Measurements from ENCODE around the gene DIDO1. TPM values are rescaled to one million over a fixed set of nuclear protein-coding genes. Genes with fewer than 3 reads are reported as not detected.
"Not testable (repeated sequence)": the region's sequence is repeated elsewhere in the genome, so short reads cannot be mapped to it uniquely, and the experiment has no call there.

Gene DIDO1
- total RNA-seq, 1 experiment from 2014 or later, result 77.1 TPM

DNA sequence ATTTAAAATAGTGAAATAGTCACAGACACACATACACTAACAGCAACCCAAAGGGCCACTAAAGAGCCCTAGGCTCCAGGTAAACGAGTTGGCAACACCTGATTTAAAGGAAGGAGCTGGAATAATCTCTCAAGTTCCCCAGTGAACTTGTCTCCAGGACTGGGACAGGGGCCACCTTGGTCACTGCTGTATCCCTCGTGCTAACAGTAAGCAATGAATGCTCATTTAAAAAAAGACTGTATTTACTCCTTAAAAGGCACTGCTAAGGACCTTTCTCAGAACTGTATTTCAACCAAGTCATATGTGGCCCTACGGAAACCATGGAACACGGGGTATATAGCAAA, 1.3 kb downstream of the DIDO1 start:
- CTCF ChIA-PET, result interaction anchor here (1.4 to 2.1 kb wide), 2 partner anchors 10 to 50 kb away, joined by 3 to 8 read pairs; no protein-coding TSS in a partner anchor
- TF ChIP-seq, protein P1, sequence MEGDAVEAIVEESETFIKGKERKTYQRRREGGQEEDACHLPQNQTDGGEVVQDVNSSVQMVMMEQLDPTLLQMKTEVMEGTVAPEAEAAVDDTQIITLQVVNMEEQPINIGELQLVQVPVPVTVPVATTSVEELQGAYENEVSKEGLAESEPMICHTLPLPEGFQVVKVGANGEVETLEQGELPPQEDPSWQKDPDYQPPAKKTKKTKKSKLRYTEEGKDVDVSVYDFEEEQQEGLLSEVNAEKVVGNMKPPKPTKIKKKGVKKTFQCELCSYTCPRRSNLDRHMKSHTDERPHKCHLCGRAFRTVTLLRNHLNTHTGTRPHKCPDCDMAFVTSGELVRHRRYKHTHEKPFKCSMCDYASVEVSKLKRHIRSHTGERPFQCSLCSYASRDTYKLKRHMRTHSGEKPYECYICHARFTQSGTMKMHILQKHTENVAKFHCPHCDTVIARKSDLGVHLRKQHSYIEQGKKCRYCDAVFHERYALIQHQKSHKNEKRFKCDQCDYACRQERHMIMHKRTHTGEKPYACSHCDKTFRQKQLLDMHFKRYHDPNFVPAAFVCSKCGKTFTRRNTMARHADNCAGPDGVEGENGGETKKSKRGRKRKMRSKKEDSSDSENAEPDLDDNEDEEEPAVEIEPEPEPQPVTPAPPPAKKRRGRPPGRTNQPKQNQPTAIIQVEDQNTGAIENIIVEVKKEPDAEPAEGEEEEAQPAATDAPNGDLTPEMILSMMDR (IDR thresholded peaks at IDR 0.05; ENCODE audit: unreplicated experiment), result no peak
- Mint-ChIP-seq H3K4me1 (ENCODE audit: low read depth, unreplicated experiment) (peaks cover 61% of the 10 kb centered on the region), H3K9me3 (ENCODE audit: low read depth, unreplicated experiment) (no peaks in the 10 kb centered on the region), H3K27ac (ENCODE audit: unreplicated experiment) (peak overlapping the region; percentile 97), H3K27me3 (ENCODE audit: unreplicated experiment) (no peaks in the 10 kb centered on the region), H3K4me3 (ENCODE audit: low read depth, unreplicated experiment) (peak overlapping the region; percentile 94), H3K36me3 (ENCODE audit: insufficient read depth, unreplicated experiment) (peaks cover 62% of the 10 kb centered on the region)
- no TSS peak for BruUV-seq (replicated peaks)
- intact Hi-C loops (cut with micrococcal nuclease; ENCODE audit: unreplicated experiment), result loop anchor here (2.0 kb wide), 1 partner anchor 24 kb away; no protein-coding TSS in a partner anchor
- peak; percentile 26 for DNase-seq

DNA sequence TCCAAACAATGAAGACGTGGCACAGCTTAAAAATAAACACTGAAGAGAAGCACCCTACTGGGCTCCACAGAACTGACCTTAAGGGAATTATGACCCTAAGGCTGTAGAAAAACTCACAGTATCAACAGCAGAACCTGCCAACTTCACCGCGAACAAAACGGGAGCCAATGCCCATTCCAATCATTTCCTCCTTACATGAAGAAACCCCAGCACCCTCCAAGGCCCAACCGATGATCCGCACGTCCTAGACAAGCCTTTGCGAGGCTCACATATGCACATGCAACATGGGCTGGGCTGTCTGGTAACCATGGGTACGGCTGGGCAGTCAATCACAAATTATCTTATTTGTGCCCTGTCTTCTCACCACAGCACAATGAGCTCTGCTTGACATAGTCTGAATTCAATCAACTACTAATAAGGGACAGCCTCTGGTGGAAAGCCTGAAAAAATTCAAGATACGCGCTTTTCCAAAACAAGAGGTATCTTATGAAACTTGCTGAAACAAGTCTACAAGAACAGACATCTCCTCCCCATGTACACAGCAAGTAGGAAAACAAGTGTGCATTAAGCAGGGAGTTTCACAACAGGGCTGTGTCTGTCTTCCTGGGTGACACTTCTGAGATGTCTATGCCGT, 1.7 kb downstream of the DIDO1 start:
- Mint-ChIP-seq H3K27me3 (ENCODE audit: unreplicated experiment) (no peaks in the 10 kb centered on the region), H3K9me3 (ENCODE audit: low read depth, unreplicated experiment) (no peaks in the 10 kb centered on the region), H3K36me3 (ENCODE audit: insufficient read depth, unreplicated experiment) (peaks cover 60% of the 10 kb centered on the region), H3K27ac (ENCODE audit: unreplicated experiment) (peak overlapping the region; percentile 97), H3K4me1 (ENCODE audit: low read depth, unreplicated experiment) (peaks cover 59% of the 10 kb centered on the region), H3K4me3 (ENCODE audit: low read depth, unreplicated experiment) (peak overlapping the region; percentile 94)
- BruUV-seq (replicated peaks), result TSS peak; percentile 31
- intact Hi-C loops (cut with micrococcal nuclease; ENCODE audit: unreplicated experiment), result loop anchor here (2.0 kb wide), 1 partner anchor 24 kb away; no protein-coding TSS in a partner anchor
- DNase-seq, result peak; percentile 61
- TF ChIP-seq, protein P1 (IDR thresholded peaks at IDR 0.05; ENCODE audit: unreplicated experiment), result no peak
- CTCF ChIA-PET, result interaction anchor here (1.4 to 2.1 kb wide), 2 partner anchors 10 to 49 kb away, joined by 3 to 8 read pairs; no protein-coding TSS in a partner anchor

DNA sequence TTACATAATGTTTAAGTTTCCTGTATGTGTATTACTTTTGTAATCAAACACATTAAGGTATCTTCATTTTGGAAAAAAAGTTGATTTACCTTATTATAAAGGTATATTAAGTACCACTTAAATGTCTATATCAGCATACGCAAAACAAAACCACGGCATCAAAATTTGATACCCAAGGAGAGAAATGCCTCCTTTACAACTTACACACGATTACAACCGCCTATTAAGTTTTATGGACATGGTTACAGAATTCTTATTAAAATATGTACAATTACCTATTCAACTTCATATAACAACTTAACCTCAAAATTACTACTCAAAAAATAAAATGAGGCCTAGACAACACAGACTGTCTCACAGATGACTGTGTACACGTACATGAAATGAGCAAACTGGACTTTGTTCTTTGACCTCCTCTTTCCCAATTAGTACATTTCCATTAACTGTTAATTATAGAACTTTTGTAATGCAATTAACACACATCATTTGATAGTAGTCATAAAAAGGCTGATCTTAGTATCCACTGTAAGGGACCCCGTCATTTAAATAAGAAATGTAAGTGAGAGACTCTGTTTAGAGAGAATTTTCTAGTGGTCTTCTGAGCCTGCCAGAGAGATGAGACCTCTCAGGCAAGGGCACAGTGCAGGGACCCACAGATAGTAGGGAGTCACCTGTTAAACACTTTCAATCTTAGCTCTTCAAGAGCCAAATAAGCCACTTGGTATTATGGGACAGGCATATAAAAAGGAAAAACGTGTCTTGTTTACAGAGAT, 2.5 kb downstream of the DIDO1 start:
- H3K4me1 Mint-ChIP-seq (ENCODE audit: low read depth, unreplicated experiment), result peaks cover 63% of the 10 kb centered on the region
- H3K27me3 Mint-ChIP-seq (ENCODE audit: unreplicated experiment), result no peaks in the 10 kb centered on the region
- intact Hi-C loops (cut with micrococcal nuclease; ENCODE audit: unreplicated experiment), result loop anchor here (2.0 kb wide), 1 partner anchor 23 kb away; no protein-coding TSS in a partner anchor
- peak overlapping the region; percentile 97 for H3K27ac Mint-ChIP-seq (ENCODE audit: unreplicated experiment)
- CTCF ChIA-PET, result interaction anchor here (1.0 to 2.1 kb wide), 4 partner anchors 9 to 48 kb away, joined by 3 to 8 read pairs (median 4); no protein-coding TSS in a partner anchor
- TF ChIP-seq, protein P1 (IDR thresholded peaks at IDR 0.05; ENCODE audit: unreplicated experiment), result no peak
- no peak for DNase-seq
- H3K4me3 Mint-ChIP-seq (ENCODE audit: low read depth, unreplicated experiment), result peak overlapping the region; percentile 94
- BruUV-seq (replicated peaks), result no TSS peak
- peaks cover 57% of the 10 kb centered on the region for H3K36me3 Mint-ChIP-seq (ENCODE audit: insufficient read depth, unreplicated experiment)
- H3K9me3 Mint-ChIP-seq (ENCODE audit: low read depth, unreplicated experiment), result no peaks in the 10 kb centered on the region

DNA sequence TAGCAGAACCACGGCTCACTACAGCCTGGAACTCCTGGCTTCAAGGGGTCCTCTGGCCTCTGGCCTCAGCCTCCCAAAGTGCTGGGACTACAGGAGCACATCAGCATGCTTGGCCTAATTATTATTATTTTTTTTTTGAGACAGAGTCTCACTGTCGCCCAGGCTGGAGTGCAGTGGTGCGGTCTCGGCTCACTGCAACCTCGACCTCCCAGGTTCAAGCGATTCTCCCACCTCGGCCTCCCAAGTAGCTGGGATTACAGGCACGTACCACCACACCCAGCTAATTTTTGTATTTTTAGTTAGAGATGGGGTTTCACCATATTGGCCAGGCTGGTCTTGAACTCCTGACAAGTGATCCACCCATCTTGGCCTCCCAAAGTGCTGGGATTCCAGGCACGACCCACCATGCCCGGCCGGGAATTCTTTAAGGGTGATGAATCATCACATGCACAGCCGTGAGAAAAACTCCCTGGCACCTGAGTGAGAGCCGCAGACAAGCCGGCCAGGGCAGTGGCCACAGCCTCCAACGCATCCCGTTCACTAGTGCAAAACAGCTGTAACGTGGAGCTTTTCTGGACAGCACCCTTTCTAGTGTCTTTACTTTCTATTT, 3.1 kb downstream of the DIDO1 start:
- BruUV-seq (replicated peaks); H3K27me3 Mint-ChIP-seq (ENCODE audit: unreplicated experiment); H3K9me3 Mint-ChIP-seq (ENCODE audit: low read depth, unreplicated experiment); intact Hi-C loops (cut with micrococcal nuclease; ENCODE audit: unreplicated experiment): not testable (repeated sequence)
- peak overlapping the region; percentile 97 for H3K27ac Mint-ChIP-seq (ENCODE audit: unreplicated experiment)
- peak; percentile 80 for DNase-seq
- peak overlapping the region; percentile 94 for H3K4me3 Mint-ChIP-seq (ENCODE audit: low read depth, unreplicated experiment)
- H3K36me3 Mint-ChIP-seq (ENCODE audit: insufficient read depth, unreplicated experiment), result peaks cover 60% of the 10 kb centered on the region
- CTCF ChIA-PET, result interaction anchor here (1.0 to 1.3 kb wide), 2 partner anchors 8 to 22 kb away, joined by 4 to 5 read pairs; no protein-coding TSS in a partner anchor
- peaks cover 66% of the 10 kb centered on the region for H3K4me1 Mint-ChIP-seq (ENCODE audit: low read depth, unreplicated experiment)

Data from Calu3 (cell line).